GM21717 (cell line): ENCODE data around the gene CST3.
A peak's percentile ranks its signal among the peaks of the same experiment; 100 is the strongest.
"Not testable (repeated sequence)": the region's sequence is repeated elsewhere in the genome, so short reads cannot be mapped to it uniquely, and the experiment has no call there.

ENCODE experiments used
- ATAC-seq: cut with Tn5 transposase; IDR thresholded peaks from one replicate; pipeline ENCODE4 v1.9.1; 2021; ENCODE audit warnings: mild to moderate bottlenecking, moderate library complexity; ENCODE audit not compliant: unreplicated experiment

The CST3 gene

DNA sequence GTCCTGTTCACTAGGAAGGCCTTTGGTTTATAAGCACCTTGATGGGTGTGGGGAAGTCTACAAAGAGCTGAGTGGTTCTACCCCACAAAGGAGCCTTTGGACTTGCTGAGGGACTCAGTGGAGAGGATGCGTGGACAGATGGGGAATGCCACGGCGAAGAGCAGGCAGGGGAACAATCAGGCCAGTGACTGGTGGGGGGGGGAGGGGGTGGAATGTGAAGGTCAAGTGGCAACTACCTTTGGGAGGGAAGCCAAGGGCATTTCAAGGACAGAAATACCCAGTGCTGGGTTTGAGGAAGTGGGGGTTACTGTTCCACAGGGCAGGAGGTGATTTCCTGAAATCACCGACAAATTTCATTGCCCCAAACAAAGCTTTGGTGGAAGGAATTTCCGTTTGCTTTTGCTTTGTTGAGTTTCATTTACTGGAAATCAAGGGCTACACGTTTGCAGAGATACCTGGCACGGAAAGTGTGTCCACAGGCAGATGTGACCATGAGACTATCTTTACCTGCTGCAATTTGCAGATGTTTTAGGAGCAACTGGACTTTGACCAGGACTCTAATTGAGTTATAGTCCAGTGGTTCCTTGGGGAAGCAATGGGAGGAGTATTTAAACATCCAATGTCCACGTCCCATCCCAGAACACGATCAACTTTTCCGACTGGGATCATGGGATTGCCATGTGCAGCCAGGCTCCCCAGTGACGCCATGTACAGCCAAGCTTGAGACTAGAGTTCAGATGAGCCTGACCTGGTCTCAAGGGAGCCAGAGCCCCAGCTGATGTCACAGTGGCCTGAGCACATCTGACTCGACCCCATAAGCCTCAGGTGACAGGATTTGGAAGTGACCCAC lies 8.0 kb downstream of the CST3 start:
- ATAC-seq, result no peak

DNA sequence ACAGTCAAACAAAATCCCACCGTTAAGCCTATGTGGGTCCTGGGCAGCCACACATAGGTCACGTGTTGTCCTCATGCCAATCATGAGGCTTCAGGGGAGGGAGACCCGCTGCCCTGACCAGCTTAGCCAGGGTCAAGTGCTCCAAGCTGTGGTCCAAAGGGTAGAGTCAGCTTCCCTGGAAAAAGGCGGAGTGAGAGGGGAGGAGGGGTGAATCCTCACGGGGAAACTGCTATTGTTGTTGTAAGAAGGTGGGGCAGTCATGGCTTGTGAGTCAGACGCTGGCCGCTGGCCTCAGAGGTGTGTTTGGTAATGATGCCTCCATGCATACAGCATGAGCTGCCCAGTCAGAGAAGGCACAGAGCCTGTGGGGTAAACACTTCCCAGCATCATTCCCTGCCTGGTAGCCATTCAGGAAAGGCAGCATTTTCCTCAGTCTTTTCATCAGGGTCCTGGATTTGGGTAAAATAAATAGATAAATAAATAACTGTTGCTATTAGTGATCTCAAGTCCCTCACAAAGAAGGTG lies 8.7 kb downstream of the CST3 start:
- ATAC-seq, result no peak

DNA sequence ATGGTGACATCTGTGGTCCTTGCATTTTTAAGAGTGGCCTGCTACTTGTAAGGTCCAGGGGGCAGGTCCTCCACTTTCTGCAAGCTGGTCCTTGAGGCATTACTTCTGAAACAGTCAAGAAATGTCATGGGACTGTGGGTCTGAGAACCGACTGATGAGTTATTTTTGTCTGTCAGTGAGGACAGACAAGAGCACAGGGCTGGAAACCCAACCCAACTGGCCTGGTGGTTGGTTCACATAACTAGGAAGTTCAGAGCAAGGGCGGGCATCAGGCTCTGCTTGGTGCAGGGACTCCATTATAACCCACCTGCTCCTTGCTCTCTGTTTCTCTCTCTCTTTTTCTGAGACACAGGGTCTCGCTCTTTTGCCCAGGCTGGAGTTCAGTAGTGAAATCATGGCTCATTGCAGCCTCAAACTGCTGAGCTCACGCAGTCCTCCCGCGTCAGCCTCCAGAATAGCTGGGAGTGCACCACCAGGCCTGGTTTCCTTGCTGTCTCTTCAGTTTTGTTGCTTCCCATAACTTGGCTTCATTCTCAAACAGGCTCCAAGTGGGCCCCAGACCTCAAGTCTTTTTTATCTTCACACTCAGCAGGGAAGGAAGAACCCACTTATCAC lies 9.2 kb downstream of the CST3 start:
- ATAC-seq, result no peak

DNA sequence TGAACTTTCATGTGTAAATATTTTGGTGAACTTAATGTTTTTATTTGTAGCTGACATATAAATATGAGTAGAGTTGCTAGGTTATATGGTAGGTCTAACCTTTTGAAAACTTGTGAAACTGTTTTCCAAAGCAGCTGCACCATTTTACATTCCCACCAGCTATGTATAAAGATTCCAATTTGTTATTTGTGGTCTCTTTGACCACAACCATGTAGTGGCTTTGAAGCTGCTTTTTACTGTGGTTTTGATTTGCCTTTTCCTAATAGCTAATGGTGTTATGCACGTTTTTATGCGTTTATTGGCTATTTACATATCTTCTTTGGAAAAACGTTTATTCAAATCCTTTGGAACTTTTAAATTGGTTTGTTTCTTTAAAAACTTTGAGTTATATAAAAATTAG lies 10.3 kb downstream of the CST3 start:
- no peak for ATAC-seq

DNA sequence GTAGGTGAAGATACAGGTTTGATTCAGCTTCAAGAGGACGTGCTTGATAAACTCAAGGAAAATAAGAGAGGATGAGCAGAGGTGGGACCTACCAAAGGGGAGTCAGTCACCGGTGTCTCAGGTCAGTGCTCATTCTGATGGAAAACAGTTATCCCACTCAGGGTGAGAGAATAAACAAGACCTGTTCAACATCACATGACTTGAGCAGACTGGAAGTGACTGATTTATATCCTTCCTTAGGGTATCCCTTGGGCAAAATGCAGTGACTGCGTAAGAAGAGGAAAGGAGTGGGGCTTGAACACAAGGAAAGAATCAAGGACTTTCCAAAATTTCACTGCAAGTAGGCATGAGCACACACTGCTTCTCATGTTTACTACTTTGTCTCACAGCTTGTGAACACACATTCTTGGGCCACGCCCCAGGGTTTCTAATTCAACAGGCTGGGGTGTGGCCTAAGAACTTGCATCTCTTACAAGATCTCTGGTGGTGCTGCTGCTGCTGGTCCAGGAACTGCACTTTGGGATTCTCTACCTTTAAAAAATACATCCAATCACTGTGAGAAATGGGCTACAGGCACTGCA lies 11.6 kb downstream of the CST3 start:
- no peak for ATAC-seq

DNA sequence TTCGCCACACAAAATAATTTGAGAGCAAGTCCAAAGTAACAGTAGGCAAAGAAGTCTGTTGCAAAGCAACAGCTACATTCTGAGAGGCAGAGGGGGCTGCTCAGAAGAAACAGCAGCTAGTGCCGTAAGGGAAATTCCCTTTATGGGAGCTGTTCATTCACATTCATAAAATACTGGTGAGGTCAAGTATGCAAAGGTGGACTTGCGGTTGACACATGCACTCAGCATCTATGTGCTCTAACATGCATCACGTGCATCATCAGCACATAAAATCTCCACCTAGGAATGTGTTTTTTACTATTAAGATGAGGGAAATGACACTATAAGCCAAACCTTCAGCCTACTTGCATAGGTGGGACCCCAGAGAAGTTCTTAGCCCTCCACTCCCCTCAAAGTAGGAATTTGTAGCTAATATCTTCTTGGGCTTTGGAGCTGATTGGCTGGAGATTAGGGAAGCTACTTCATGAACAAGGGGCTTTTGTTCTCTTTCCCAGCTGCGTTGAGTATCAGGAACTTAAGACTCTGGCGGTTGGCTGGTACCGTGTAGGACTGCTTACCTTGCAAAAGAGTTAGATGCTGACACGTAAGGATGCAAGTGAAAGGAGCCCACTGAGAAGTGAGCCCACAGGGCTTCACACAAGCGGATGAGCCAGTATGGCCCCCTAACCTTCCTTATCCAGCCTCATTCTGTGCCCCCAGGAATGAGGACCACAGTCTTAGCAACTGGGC lies 12.4 kb downstream of the CST3 start:
- ATAC-seq, result no peak

DNA sequence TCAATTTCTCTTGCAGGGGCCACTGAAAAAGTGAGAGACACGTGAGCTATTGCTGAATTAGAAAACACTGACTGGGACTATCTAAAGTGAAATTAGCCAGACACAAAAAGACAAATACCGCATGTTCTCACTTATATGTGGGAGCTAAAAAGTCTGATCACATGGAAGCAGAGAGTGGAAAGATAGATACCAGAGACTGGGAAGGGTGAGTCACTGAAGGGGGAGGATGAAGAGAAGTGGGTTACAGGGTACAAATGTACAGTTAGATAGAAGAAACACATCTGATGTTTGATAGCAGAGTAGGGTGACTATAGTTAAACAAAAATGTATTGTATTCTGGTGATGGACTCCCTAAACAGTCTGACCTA lies 13.4 kb downstream of the CST3 start:
- no peak for ATAC-seq

DNA sequence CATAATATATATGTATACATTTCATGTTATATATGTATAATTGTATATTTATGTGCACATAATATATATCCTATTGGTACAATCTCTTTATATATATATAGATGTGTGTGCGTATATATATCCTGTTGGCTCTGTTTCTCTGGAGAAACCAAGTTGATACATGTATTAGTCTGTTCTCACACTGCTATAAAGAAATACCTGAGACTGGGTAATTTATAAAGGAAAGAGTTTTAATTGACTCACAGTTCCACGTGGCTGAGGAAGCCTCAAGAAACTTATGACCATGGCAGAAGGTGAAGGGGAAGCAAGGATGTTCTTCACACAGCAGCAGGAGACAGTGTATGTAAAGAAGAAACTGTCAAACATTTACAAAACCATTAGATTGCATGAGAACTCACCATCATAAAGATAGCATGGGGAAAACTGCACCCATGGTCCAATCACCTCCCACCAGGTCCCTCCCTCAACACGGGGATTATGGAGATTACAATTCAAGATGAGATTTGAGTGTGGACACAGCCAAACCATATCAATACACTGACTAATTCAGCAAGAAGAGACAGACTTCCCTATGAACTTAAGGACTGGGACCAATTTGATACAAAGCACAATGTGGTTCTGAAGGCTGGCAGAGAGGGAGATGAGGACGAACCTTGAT lies 14.0 kb downstream of the CST3 start:
- ATAC-seq, result no peak

DNA sequence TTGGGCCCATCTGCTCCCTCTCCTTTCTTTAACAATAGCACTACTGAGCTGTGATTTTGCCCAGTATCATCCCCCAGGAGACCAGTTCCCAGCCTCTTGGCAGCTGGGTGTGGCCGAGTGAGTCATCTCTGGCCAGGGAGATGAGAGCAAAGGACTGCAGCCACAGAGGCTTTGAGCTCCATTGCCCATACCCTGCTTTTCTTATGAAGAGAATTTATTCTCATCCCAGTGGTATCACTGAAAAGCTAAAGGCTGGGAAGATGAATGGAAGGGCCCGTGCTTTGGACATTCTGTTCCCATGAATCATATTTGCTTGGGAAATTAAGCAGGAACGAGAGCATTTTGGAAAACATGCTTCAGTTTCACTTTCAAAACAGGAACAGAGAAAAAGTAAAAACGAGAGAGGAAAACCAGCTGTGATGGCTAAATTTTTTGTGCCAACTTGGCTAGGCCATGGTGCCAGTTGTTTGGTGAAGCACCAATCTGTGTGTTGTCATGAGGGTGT lies 14.9 kb downstream of the CST3 start:
- no peak for ATAC-seq

DNA sequence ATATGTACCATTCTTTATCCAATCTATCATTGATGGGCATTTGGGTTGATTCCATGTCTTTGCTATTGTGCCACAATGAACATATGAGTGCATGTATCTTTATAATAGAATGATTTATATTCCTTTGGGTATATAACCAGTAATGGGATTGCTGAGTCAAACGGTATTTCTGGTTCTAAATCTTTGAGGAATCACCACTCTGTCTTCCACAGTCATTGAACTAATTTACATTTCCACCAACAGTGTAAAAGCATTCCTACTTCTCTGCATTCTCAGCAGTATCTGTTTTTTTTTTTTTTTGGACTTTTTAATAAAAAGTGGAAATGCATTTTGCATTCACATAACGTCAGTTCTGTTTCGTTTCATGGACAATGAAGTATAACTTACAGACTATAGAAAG lies 15.4 kb downstream of the CST3 start:
- not testable (repeated sequence) for ATAC-seq

DNA sequence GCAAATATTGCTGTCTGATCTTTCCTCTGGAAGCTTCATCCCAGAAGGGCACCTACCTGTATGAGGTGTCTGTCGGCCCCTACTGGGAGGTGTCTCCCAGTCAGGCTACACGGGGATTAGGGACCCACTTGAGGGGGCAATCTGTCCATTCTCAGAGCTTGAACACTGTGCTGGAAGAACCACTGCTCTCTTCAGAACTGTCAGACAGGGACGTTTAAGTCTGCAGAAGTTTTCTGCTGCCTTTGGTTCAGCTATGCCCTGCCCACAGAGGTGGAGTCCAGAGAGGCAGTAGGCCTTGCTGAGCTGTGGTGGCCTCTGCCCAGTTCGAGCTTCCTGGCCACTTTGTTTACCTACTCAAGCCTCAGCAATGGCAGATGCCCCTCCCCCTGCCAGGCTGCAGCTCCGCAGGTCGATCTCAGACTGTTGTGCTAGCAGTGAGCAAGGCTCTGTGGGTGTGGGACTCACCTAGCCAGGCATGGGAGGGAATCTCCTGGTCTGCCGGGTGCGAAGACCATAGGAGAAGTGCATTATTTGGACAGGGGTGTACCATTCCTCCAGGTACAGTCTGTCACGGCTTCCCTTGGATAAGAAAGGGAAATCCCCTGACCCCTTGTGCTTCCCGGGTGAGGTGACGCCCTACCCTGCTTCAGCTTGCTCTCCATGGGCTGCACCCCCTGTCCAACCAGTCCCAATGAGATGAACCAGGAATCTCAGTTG lies 16.9 kb downstream of the CST3 start:
- not testable (repeated sequence) for ATAC-seq

DNA sequence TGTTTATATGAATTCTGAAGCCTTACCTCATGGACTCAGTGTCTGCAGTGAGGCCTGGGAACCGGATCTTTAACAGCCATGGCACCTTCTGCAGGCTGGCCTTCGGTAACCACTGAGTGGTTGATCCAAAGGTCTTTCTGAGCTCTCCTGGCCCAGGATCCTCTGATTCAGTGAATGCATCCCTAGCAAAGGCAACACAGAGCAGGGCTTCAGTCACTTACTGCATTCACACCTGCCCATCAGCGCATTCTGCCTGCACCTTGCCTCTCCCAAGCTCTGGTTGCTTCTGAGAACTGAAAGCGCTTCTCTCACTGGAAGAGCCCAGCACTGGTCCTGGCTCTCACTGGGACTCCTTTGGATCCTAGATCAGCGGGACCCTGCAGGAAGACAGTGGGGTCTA lies 23.6 kb downstream of the CST3 start:
- no peak for ATAC-seq

DNA sequence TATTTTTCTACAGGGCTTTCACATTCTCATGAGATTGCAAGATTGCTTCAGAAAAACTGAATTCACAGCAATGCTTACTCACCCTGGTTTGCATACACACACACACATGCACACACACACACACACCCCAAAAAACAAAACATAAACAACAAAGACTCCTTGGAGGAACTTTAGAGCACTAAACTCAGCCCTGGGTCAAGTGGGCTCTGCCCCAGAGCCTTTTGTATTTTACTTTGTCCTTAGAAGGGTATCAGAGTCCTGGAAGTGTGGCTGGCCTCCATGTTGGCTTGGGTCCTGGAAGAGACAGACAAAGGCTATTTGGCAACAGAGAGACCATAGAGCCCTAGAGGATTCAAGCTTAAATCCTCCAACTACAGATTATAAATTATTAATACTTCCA lies 24.1 kb downstream of the CST3 start:
- no peak for ATAC-seq

DNA sequence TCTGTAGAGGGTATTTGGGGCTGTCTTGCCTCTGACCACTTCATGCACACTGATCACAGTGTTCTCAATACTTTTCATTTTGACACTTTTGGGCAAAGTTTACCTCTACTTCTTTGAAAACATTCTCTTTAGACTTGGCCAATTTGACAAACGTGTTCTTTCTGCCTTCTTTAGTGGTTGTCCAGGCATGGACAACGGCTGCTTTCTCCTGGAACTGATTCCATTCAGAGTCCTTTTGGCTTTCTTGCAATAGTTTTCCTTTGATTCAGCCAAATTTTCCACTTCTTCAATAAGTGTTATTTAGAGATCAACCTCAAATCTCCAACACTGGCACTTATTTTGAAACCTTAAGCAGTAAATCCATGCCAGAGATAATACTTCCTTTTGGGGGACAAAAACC lies 25.4 kb downstream of the CST3 start:
- no peak for ATAC-seq

DNA sequence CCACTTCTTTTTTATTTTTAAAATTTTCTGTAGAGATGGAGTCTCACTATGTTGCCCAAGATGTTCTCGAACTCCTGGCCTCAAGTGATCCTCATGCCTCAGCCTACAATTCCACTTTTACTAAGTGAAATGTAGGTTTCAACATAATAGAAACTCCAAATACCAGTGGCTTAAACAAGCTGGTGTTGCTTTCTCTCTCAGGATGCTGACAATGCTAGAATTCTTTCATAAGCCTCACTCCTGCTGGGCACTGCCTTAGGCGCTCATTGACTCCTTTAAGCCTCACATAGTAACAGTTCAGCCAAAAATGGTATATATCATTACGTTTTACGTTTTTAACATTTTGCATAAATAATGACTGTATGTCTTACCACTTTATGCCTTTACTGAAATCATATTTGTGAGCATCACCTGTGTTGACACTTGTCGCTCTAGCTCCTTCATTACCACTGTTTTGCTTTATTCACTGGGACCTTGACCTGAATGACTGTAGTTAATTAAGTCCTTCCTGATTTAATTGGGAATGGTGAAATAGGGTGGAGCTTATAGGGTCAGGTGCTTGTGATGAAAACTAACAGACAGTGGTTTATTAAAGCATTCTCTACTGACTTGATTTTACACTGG lies 28.2 kb downstream of the CST3 start:
- ATAC-seq, result no peak

DNA sequence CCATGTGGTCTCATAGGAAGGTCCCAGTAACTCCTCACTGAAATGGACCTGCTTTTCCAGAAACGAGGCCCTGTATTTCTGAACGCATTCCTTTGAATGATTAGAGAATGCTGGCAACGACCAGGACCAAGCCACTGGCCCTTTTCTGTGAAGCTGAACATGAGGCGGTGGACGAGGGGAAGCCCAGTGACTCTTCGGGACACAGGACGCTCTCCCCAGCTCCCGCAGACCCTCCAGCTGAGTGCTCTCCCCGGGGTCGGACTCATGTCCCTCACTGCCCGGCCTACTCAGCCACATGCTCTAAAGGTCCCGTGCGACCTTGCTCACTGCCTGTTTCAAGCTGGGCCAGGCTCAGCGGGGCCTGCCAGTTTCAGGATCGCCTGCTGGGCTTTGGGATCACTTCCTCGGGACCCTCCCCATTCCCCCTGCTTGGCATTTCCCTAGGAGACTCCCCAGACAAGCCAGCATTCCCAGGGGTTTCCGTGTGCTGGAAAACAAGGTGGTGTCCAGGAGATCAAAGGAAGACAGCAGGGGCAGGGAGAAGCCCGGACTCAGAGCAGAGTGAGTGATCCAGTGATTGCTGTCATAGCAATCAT lies 29.4 kb downstream of the CST3 start:
- no peak for ATAC-seq

DNA sequence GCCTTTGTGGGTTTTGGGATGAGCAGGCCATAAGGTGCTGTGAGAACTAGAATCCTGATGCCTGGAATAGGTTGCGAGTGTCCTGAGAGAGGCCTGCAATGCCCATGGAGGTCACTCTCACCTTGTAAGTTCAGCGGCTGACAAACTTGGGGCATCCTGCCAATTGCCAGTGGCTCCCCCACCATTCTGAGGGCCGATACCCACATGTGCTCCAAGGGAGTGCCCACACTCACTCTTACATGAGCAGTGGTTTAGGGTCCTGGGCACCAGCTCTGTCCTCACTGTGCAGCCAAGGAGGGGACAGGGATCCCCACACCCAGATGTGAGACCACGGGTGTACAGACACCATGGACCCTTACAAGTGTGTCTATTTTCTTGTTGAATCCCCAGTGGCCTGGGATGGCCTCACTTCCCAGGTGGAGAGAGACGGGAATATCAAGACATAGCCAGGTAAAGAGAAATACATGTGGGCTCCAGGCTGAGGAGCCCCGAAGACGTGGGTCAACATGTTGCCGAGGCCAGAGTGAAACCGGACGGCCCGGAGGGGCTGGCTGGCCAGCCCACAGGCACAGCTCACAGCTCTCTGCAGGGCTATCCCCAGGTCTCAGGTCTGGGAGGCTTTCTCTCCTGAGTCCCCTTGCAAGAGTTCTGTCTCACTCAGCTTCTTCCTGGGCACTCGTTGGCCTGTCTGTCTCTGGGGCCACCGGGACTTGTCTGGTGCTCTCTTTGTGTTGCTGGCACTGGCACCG lies 30.1 kb downstream of the CST3 start:
- ATAC-seq, result no peak

DNA sequence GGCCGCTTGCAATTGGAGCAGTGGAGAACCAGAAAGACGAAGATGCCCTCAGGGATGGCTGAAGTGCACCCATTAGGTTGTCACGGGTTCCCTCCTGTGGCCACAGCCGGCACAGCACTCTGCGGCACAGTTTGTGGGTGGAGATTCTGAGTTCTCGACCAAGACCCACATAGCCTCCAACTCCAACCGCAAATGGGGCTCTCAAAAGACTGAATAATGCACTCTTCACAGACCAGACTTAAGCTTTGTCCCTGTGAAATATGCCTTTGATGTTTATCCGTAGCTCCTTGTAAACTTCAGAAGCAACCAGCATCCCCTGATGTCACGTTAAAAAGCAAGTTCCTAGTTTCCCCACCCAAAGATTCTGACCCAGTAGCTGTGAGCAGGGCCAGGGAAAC lies 31.1 kb downstream of the CST3 start:
- ATAC-seq, result peak; percentile 91
